B cell (primary cell): Measurements from ENCODE around the gene ADAMTS14. TPM values are rescaled to one million over a fixed set of nuclear protein-coding genes. Genes with fewer than 3 reads are reported as not detected.

Experiments used
- ATAC-seq: fragments of 200-7000 bp; cut with Tn5 transposase; one replicate; pipeline ENCODE4 v1.10.0; 2021; ENCODE audit warnings: low read depth, mild to moderate bottlenecking, moderate number of reproducible peaks, moderate library complexity
- CTCF ChIA-PET: fragments of 350-600 bp; sonication (Branson Sonifier 250); formaldehyde crosslinking; loops from one replicate; lab custom pipeline; 2021; ENCODE audit warnings: antibody characterized with exemption, inconsistent platforms; lab: Charles Lee
- POLR2A ChIA-PET: fragments of 350-600 bp; sonication (Branson Sonifier 250); formaldehyde crosslinking; loops from one replicate; lab custom pipeline; 2021; ENCODE audit warnings: antibody characterized with exemption; lab: Charles Lee
- DNase-seq: peaks from one replicate; pipeline ENCODE4 v3.0.0; 2013
- H2AFZ ChIP-seq: 2 replicates; pipeline ENCODE4 v1.6.1; 2012; ENCODE audit warnings: mild to moderate bottlenecking, low read depth, low read length; ENCODE audit not compliant: insufficient read depth, poor library complexity, severe bottlenecking
- H3K27ac ChIP-seq, 2 donors: 1 replicate in 1 of 2; 2 replicates in 1 of 2; pipeline ENCODE4 v1.5.1; 2012 to 2013; ENCODE audit warnings: low read length in 2 of 2, mild to moderate bottlenecking in 2 of 2, moderate library complexity in 1 of 2
- H3K27me3 ChIP-seq, 4 experiments: fragments of 200-600 bp in 1 of 4; sonication (generic) in 1 of 4; replicated peaks in 1 of 4; 1 replicate in 2 of 4; 2 replicates in 2 of 4; pipeline versions ENCODE4 v1.6.1 to v1.7.0; 2013 to 2016; ENCODE audit warnings: low read length in 3 of 4, mild to moderate bottlenecking in 2 of 4, mixed read lengths in 1 of 4, moderate library complexity in 1 of 4; ENCODE audit not compliant: insufficient read depth in 4 of 4, control insufficient read depth in 3 of 4; ENCODE audit errors: control extremely low read depth in 1 of 4
- H3K36me3 ChIP-seq, 2 experiments: replicated peaks in 1 of 2; 1 replicate in 1 of 2; 2 replicates in 1 of 2; pipeline versions ENCODE4 v1.6.1 to v1.7.1; 2013; ENCODE audit warnings: low read length in 1 of 2; ENCODE audit not compliant: insufficient read depth in 2 of 2, control insufficient read depth in 1 of 2; ENCODE audit errors: control extremely low read depth in 1 of 2, extremely low read depth in 1 of 2
- H3K4me1 ChIP-seq, 2 donors: fragments of 200-600 bp in 1 of 2; sonication (generic) in 1 of 2; 1 replicate in 1 of 2; 2 replicates in 1 of 2; pipeline versions ENCODE4 v1.5.1 to v1.6.1; 2013 to 2017; ENCODE audit warnings: low read length in 2 of 2; ENCODE audit not compliant: control insufficient read depth in 2 of 2, insufficient read depth in 2 of 2
- H3K4me2 ChIP-seq: replicated peaks from 2 replicates; pipeline ENCODE3; 2012; ENCODE audit warnings: mild to moderate bottlenecking, low read depth, low read length; ENCODE audit not compliant: poor library complexity, severe bottlenecking
- H3K4me3 ChIP-seq, 5 experiments: fragments of 200-600 bp in 1 of 5; sonication (generic) in 1 of 5; 1 replicate in 3 of 5; 2 replicates in 2 of 5; pipeline versions ENCODE4 v1.5.1 to v1.7.0; 2011 to 2016; ENCODE audit warnings: low read length in 4 of 5, mild to moderate bottlenecking in 4 of 5, low read depth in 2 of 5, control low read depth in 1 of 5, moderate library complexity in 1 of 5; ENCODE audit not compliant: insufficient read depth in 1 of 5; ENCODE audit errors: control extremely low read depth in 1 of 5, extremely low read depth in 1 of 5
- H3K79me2 ChIP-seq: fragments of 200-600 bp; sonication (generic); one replicate; pipeline ENCODE4 v1.6.0; 2016; ENCODE audit warnings: low read length; ENCODE audit not compliant: control insufficient read depth, insufficient read depth
- H3K9ac ChIP-seq: fragments of 200-600 bp; sonication (generic); 2 replicates; pipeline ENCODE4 v1.6.1; 2017; ENCODE audit warnings: mild to moderate bottlenecking, low read length, moderate library complexity
- H3K9me3 ChIP-seq, 3 donors: one replicate each; pipeline versions ENCODE4 v1.6.1 to v1.7.1; 2013; ENCODE audit warnings: low read length in 2 of 3; ENCODE audit not compliant: control insufficient read depth in 2 of 3, insufficient read depth in 1 of 3; ENCODE audit errors: control extremely low read depth in 1 of 3
- H4K20me1 ChIP-seq: 2 replicates; pipeline ENCODE4 v1.6.0; 2012; ENCODE audit warnings: mild to moderate bottlenecking, low read length; ENCODE audit not compliant: insufficient read depth, control insufficient read depth, poor library complexity, severe bottlenecking
- H3K27ac Mint-ChIP-seq: one replicate; pipeline ENCODE4 v1.8.0; 2021; ENCODE audit warnings: mixed read lengths
- H3K27me3 Mint-ChIP-seq: one replicate; pipeline ENCODE4 v1.8.0; 2021; ENCODE audit warnings: mixed read lengths
- H3K4me1 Mint-ChIP-seq: one replicate; pipeline ENCODE4 v1.8.0; 2021; ENCODE audit warnings: mixed read lengths
- H3K4me3 Mint-ChIP-seq: one replicate; pipeline ENCODE4 v1.8.0; 2021; ENCODE audit warnings: mixed read lengths
- H3K9me3 Mint-ChIP-seq: one replicate; pipeline ENCODE4 v1.8.0; 2022; ENCODE audit warnings: mixed read lengths; ENCODE audit not compliant: insufficient read depth
- EZH2 ChIP-seq: IDR thresholded peaks from 2 replicates; pipeline ENCODE4 v1.6.1; 2012; ENCODE audit warnings: borderline replicate concordance, low read depth, mild to moderate bottlenecking, moderate library complexity, low read length; ENCODE audit not compliant: insufficient read depth, poor library complexity, severe bottlenecking
- WGBS: methylation state at CpG from one replicate; pipeline ENCODE4 v1.1.5; 2013; ENCODE audit warnings: missing lambda C conversion rate; ENCODE audit not compliant: insufficient coverage; 5-methylcytosine and 5-hydroxymethylcytosine counted together
- intact Hi-C: fragments of 100-400 bp; cut with micrococcal nuclease; formaldehyde crosslinking; loops from one replicate; pipeline ENCODE4 v1.10.0; 2022
- polyA plus RNA-seq: library from polyadenylated mRNA; depleted of rRNA; stranded (reverse); fragments of >200 nt; gene quantifications from 2 replicates; pipeline ENCODE4 v1.2.3, GENCODE V29; 2012
- total RNA-seq, 2 donors: library from RNA; stranded (reverse); fragments of 120-200 nt in 1 of 2; gene quantifications; 1 replicate in 1 of 2; 2 replicates in 1 of 2; pipeline versions ENCODE4 v1.2.3 to v1.2.4, GENCODE V29; 2013 to 2022
- TF ChIP-seq, protein P1 (sequence below): fragments of 200-600 bp; IDR thresholded peaks from one replicate; pipeline ENCODE4 v1.8.0; 2022; ENCODE audit warnings: antibody characterized with exemption, mild to moderate bottlenecking

ADAMTS14 gene
- total and polyA plus RNA-seq, 2 donors (not counting 1 experiment from before 2014, with no cell fraction given) = not detected

DNA sequence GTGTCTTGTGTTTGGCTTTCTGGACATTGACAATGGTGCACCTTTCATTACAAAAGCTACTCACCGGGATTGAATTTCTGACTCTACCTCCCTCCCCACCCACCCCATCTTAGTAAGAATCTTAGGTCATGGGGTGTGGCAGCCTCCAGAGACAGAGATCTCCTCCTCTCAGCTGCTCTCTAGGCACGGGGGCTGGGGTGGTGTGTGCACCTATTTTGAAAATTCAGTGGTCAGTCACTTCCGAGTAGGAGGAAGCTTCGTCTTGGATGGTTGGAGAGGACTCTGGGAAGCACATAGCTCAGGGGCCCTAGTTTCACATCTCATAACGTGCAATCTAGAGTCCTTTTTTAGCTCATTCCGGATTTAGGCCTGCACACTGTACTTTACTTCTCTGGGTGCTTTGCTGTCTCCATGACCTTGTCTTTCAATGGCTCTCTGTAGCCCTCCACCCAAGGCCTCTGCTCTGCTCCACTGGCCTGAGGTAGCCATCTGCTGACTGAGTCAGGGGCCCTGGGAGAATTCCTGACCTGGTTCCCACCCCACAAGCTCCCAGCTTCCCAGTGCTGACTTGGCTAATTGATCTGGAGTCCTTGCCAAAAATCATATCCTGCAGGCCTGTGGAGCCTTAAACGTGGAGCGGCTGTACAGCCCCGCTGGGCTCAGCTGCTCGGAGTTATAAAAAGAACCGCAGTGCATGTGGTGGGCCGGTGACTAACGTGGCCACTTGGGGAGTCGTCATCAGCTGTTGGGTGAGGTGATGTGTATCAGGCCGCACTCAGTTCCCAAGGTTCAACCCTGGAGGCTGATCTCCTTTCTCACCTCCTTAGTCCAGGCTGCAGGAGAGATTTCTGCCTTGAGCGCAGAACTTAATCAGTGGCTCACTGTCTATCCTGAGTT, 19.3 kb upstream of the ADAMTS14 start:
- Histone ChIP-seq H3K79me2 (no peaks in the 10 kb centered on the region), H4K20me1 (no peaks in the 10 kb centered on the region), H3K4me3 (no peak overlapping the region), H3K4me2 (no peak overlapping the region), H3K36me3 (no peaks in the 10 kb centered on the region), H3K27me3 (peaks cover 0 to 4% (median 0%) of the 10 kb centered on the region in 4 experiments), H2AFZ (no peak overlapping the region), H3K9ac (no peak overlapping the region), H3K4me1 (no peaks in the 10 kb centered on the region), H3K27ac (no peak overlapping the region), H3K9me3 (peaks cover 0 to 56% (median 36%) of the 10 kb centered on the region in 3 donors)
- no peak for DNase-seq
- intact Hi-C loops = no loop called here
- ChIA-PET CTCF (interaction anchor here (1.1 kb wide), 1 partner anchor 39 kb away, joined by 3 read pairs; no protein-coding TSS in a partner anchor), POLR2A (no interaction called here)
- WGBS = 81% methylated on average over 13 of the region's 16 CpGs
- TF ChIP-seq, protein P1, sequence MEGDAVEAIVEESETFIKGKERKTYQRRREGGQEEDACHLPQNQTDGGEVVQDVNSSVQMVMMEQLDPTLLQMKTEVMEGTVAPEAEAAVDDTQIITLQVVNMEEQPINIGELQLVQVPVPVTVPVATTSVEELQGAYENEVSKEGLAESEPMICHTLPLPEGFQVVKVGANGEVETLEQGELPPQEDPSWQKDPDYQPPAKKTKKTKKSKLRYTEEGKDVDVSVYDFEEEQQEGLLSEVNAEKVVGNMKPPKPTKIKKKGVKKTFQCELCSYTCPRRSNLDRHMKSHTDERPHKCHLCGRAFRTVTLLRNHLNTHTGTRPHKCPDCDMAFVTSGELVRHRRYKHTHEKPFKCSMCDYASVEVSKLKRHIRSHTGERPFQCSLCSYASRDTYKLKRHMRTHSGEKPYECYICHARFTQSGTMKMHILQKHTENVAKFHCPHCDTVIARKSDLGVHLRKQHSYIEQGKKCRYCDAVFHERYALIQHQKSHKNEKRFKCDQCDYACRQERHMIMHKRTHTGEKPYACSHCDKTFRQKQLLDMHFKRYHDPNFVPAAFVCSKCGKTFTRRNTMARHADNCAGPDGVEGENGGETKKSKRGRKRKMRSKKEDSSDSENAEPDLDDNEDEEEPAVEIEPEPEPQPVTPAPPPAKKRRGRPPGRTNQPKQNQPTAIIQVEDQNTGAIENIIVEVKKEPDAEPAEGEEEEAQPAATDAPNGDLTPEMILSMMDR = no peak
- no peak for TF ChIP-seq EZH2
- H3K27me3 Mint-ChIP-seq = peaks cover 16% of the 10 kb centered on the region
- no peak overlapping the region for H3K27ac Mint-ChIP-seq
- ATAC-seq = no peak
- peaks cover 22% of the 10 kb centered on the region for H3K9me3 Mint-ChIP-seq
- H3K4me1 Mint-ChIP-seq = peaks cover 5% of the 10 kb centered on the region
- H3K4me3 Mint-ChIP-seq = no peak overlapping the region

DNA sequence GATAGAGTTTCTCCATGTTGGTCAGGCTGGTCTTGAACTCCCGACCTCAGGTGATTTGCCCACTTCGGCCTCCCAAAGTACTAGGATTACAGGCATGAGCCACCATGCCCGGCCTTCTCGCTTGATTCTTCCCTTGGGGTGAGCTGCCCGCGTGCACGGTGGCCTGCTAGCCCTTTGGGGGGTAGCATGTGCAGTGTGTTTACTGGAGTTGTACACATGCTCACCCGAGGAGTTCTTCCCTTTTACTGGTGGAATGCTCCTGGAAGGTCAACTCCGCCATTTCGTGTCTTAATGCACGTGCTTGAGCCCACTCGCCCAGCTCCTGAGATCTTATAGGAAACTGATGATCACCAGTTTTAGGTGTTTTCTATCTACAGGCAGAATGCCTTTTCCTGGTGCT, 17.0 kb upstream of the ADAMTS14 start:
- no peak for ATAC-seq
- TF ChIP-seq, protein P1 = no peak
- TF ChIP-seq EZH2 = no peak
- no peak for DNase-seq
- Histone ChIP-seq H3K9ac (no peak overlapping the region), H3K79me2 (no peaks in the 10 kb centered on the region), H4K20me1 (no peaks in the 10 kb centered on the region), H3K9me3 (peaks cover 0 to 33% (median 15%) of the 10 kb centered on the region in 3 donors), H3K4me1 (no peaks in the 10 kb centered on the region), H3K36me3 (no peaks in the 10 kb centered on the region), H2AFZ (no peak overlapping the region), H3K4me2 (no peak overlapping the region), H3K27ac (no peak overlapping the region), H3K4me3 (no peak overlapping the region), H3K27me3 (peaks cover 0 to 4% (median 0%) of the 10 kb centered on the region in 4 experiments)
- Mint-ChIP-seq H3K4me1 (peaks cover 5% of the 10 kb centered on the region), H3K9me3 (peaks cover 14% of the 10 kb centered on the region), H3K4me3 (no peak overlapping the region), H3K27ac (no peak overlapping the region), H3K27me3 (peaks cover 20% of the 10 kb centered on the region)
- intact Hi-C loops = no loop called here
- POLR2A ChIA-PET = no interaction called here
- WGBS = 97% methylated on average over 12 of the region's 12 CpGs
- CTCF ChIA-PET = no interaction called here
